Measurements from ENCODE around the gene CHURC1.

CHURC1 gene

GRCh38 chr14:64938972-64939816 is 24.9 kb downstream of the CHURC1 start:
- DNase-seq (ENCODE audit: low read depth, low spot score): no peak

GRCh38 chr14:64939817-64940190 is 25.5 kb downstream of the CHURC1 start:
- no peak for DNase-seq (ENCODE audit: low read depth, low spot score)

- no peak for DNase-seq (ENCODE audit: low read depth, low spot score)
These were observed 26.2 kb downstream of the CHURC1 start for GRCh38 chr14:64940336-64940910.

- no peak for DNase-seq (ENCODE audit: low read depth, low spot score)
These were observed 28.4 kb downstream of the CHURC1 start, which contains the start of gene GPX2 for GRCh38 chr14:64942531-64943111. Gene GPX2, minus strand, starts transcription at chr14:64942745. Its CDS starts 19 bp downstream, at chr14:64942726.

- DNase-seq (ENCODE audit: low read depth, low spot score): no peak
These were observed 29.3 kb downstream of the CHURC1 start for GRCh38 chr14:64943556-64943955.

- DNase-seq (ENCODE audit: low read depth, low spot score): no peak
These were observed 29.8 kb downstream of the CHURC1 start for GRCh38 chr14:64944041-64944440.

- no peak for DNase-seq (ENCODE audit: low read depth, low spot score)
These were observed 30.6 kb downstream of the CHURC1 start for GRCh38 chr14:64944861-64945260.

- DNase-seq (ENCODE audit: low read depth, low spot score): no peak
These were observed 31.4 kb downstream of the CHURC1 start for GRCh38 chr14:64945431-64946178.

GRCh38 chr14:64946310-64947045 is 32.2 kb downstream of the CHURC1 start:
- DNase-seq (ENCODE audit: low read depth, low spot score): no peak

- DNase-seq (ENCODE audit: low read depth, low spot score): no peak
These were observed 33.7 kb downstream of the CHURC1 start for GRCh38 chr14:64947710-64948611.

GRCh38 chr14:64948612-64949210 is 34.5 kb downstream of the CHURC1 start:
- DNase-seq (ENCODE audit: low read depth, low spot score): no peak

GRCh38 chr14:64950889-64951288 is 36.6 kb downstream of the CHURC1 start:
- no peak for DNase-seq (ENCODE audit: low read depth, low spot score)

GRCh38 chr14:64951291-64951690 is 37.0 kb downstream of the CHURC1 start:
- no peak for DNase-seq (ENCODE audit: low read depth, low spot score)

- DNase-seq (ENCODE audit: low read depth, low spot score): no peak
These were observed 37.5 kb downstream of the CHURC1 start for GRCh38 chr14:64951724-64952123.

GRCh38 chr14:64952598-64953309 is 38.5 kb downstream of the CHURC1 start:
- no peak for DNase-seq (ENCODE audit: low read depth, low spot score)

- no peak for DNase-seq (ENCODE audit: low read depth, low spot score)
These were observed 39.0 kb downstream of the CHURC1 start for GRCh38 chr14:64953310-64953654.

- no peak for DNase-seq (ENCODE audit: low read depth, low spot score)
These were observed 39.4 kb downstream of the CHURC1 start for GRCh38 chr14:64953661-64954060.

- no peak for DNase-seq (ENCODE audit: low read depth, low spot score)
These were observed 40.4 kb downstream of the CHURC1 start for GRCh38 chr14:64954491-64955240.

GRCh38 chr14:64955297-64955696 is 41.0 kb downstream of the CHURC1 start:
- no peak for DNase-seq (ENCODE audit: low read depth, low spot score)

Data from smooth muscle cell of the brain vasculature (primary cell).